Measurements from ENCODE around the gene DYRK4.
A peak's percentile ranks its signal among the peaks of the same experiment; 100 is the strongest.
"Not testable (repeated sequence)": the region's sequence is repeated elsewhere in the genome, so short reads cannot be mapped to it uniquely, and the experiment has no call there.

The DYRK4 gene

GRCh38 chr12:4562034-4562657 is at the start of gene DYRK4:
Gene DYRK4, plus strand, starts transcription at chr12:4562208. Its CDS starts 38 bp downstream, at chr12:4562246.
- DNase-seq = no peak

GRCh38 chr12:4518106-4518728 is 43.8 kb upstream of the DYRK4 start:
- DNase-seq = no peak

- DNase-seq = not testable (repeated sequence)
Measured at GRCh38 chr12:4523443-4523842, 38.6 kb upstream of the DYRK4 start.

- DNase-seq = no peak
Measured at GRCh38 chr12:4526923-4527546, 35.0 kb upstream of the DYRK4 start.

DNA sequence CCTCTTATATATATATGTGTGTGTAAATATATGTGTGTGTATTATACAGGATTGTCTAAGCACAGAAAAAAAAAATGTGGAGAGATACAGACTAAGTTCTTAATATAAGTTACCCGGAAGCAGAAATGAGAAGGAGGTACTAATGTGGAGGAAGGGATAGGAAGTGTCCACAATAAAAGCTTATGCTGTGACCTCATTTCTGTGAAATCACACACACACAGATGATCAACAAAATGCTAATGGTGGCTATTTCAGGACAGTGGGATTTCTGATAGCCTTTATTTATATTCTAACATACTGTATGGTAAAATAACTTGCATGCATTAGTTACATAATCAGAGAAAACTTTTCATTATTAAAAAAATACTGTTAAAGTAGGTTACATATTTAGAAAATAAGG is 31.8 kb upstream of the DYRK4 start:
- no peak for DNase-seq

- no peak for DNase-seq
Measured at GRCh38 chr12:4530982-4531586, 30.9 kb upstream of the DYRK4 start.

GRCh38 chr12:4535092-4535491 is 26.9 kb upstream of the DYRK4 start:
- no peak for DNase-seq

DNA sequence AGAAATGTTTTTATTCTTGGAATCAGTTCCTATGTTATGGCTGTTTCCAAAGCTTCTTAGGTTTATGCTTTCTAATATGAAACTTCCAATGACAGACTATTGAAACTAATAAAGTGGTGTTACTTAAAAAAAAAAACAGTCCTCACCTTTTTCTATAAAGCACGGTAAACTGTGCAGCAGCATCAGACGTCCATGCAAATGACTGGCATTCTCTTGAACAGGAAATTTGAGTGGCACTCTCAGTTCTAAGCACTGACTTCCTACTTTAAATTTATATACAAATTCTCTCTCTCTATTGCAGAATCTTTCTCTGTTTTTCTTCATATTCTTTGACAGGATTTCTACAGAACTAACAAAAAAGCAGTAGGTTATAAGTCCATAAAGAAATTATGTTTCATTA is 26.1 kb upstream of the DYRK4 start:
- no peak for DNase-seq

GRCh38 chr12:4538207-4539160 is 23.5 kb upstream of the DYRK4 start, which contains the start of gene RAD51AP1:
Gene RAD51AP1, plus strand, starts transcription at chr12:4538890. Its CDS starts 50 bp downstream, at chr12:4538940.
- peak; percentile 90 for DNase-seq

- DNase-seq = no peak
Measured at GRCh38 chr12:4539167-4539870, 22.7 kb upstream of the DYRK4 start.

DNA sequence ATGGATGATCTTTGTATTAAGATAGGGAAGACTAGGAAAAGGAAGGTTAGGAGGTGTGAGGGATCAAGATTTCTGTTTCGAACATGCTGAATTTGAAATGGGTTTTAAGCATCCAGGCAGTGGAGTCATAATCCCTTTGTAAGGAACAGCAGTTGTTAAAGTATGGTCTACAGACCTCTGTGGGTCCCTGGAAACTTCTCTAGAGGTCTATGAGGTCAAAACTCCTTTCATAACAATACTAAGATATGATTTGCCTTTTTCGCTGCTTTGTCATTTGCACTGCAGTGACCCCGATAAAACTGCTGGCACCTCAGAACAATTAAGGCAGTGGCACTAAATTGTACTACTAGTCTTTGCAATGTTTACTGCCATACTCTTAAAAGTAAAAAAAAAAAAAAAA is 21.8 kb upstream of the DYRK4 start:
- DNase-seq = no peak

DNA sequence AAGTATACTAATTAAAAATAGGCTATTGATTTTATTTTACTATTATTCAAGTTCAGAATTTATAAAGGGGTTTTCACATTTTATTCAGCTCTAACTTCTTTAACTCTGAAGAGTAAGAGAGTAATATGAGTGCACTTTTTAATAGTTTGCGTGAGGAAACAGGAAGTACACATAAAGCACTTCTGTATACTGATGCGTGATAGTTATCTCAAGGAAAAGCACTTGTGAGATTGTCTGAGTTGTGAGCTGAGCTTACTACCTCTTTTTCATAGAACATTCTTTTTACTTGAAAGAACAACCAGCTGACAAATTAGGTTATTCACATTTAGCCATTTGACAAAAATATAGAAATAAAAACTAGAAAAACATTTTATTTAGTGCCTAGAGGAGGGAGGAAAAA is 21.4 kb upstream of the DYRK4 start:
- DNase-seq = no peak

GRCh38 chr12:4545195-4545594 is 16.8 kb upstream of the DYRK4 start:
- no peak for DNase-seq

- DNase-seq = no peak
Measured at GRCh38 chr12:4552191-4552590, 9.8 kb upstream of the DYRK4 start.

DNA sequence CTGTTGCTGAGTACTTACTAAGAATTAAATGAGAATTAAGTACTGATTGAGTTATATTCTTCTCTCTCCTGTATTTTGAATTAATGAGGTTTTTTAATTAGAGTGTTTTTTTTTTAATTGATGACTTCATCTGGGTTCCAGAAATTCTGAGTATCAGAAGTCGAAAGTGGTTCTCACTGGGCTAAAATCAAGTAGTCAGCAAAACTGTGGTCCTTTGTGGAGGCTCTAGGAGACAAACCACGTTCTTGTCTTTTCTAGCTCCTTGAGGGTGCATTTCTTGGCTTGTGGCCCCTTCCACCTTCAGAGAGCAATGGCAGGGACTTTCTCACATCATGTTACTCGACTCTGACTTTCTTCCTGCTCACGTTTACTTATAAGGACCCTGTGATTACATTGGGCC is 8.1 kb upstream of the DYRK4 start:
- DNase-seq = no peak

GRCh38 chr12:4555804-4556203 is 6.2 kb upstream of the DYRK4 start:
- DNase-seq = no peak

DNA sequence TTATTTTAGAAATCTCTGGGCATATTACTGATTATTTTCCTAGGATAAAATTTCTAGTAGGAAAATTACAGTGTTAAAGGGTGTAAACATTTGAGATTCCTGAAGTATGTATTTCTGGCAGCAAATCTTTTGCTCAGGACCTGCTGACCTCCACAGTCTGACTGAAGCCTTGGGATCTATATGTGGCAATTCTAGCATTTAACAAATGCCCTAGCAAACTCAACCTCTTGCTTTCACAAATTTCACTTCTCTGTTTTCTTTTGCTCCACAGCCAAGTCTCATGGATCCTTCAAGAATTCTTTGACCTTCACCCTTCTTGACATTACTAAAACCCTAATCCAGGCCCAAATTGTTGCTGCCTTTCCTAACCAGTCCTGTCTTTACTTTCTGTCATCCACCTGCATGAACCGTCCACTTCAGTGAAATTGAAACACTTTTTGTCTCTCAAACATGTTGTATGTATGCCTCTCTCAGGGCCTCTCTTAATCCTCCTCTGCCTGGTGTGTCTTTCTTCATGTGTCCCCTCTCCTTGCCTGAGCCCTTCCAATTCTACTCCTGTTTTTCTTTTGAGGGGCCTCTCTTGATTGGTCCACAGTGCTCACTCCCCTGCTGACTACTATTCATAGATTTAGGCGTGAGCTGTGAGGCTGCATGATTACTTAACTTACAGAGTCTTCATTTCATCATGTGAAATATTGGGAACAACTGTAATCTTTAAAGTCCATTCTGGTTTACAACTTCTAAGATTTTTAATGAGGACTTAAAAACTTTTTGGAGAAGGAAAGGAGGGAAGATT is 5.1 kb upstream of the DYRK4 start:
- DNase-seq = no peak

- DNase-seq = no peak
Measured at GRCh38 chr12:4557586-4557985, 4.4 kb upstream of the DYRK4 start.

DNA sequence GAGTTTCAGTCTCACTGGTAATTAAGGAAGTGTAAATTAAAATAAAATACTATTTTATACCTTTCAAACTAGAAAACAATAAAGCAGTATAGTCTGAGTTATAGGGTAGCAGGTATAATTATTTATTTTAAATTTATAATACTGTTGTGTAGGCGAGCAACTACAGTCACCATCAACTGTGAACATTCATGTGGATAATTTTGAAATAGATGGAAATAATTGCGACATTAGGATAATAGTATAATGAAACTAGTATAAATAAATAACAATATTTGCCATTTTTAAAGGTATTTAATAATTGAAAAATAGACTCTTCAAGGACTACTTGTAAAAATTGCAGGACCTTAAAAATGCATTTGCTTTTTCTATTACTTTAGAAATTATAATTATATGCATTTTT is 3.8 kb upstream of the DYRK4 start:
- DNase-seq = no peak

DNA sequence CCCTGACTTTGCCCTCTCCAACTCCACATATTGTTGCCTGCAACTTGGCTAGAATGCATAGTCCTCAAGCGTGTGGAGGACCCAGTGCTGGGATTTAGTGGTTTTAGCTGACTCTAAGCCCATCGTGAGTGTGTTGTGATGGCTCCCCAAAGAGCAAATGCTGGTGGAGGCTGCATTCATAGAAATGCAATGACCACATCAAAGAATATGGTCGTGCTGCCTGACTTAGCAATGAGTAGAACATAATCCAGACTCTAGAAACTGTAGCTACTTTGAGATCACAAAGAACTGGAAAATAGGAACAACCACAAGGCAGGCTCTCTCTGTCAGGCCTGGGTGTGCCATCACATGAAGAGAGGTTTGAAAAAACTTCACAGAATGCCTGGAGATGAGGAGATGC is 1.3 kb downstream of the DYRK4 start:
- no peak for DNase-seq

- DNase-seq = no peak
Measured at GRCh38 chr12:4564818-4565217, 2.8 kb downstream of the DYRK4 start.

Data from NCI-H1417 treated with DMSO at 0.1 percent for 48 hours (cell line).